SU-DHL-6 (cell line): ENCODE results near the gene CPNE1.

ENCODE experiments used
- EZH2phosphoT487 ChIP-seq: fragments of 200-600 bp; sonication (generic), shearing (Covaris generic); conservative IDR thresholded peaks from 2 replicates; pipeline ENCODE4 v1.6.1; 2018; ENCODE audit warnings: mild to moderate bottlenecking, antibody characterized with exemption, low read length, moderate library complexity, mixed read lengths
- TF ChIP-seq, protein P1 (sequence below): fragments of 200-600 bp; sonication (generic); IDR thresholded peaks from one replicate; pipeline ENCODE4 v1.5.1; 2017; ENCODE audit warnings: antibody characterized with exemption, mild to moderate bottlenecking, low read length, moderate library complexity; ENCODE audit not compliant: insufficient read depth, poor library complexity, severe bottlenecking

- TF ChIP-seq, protein P1, sequence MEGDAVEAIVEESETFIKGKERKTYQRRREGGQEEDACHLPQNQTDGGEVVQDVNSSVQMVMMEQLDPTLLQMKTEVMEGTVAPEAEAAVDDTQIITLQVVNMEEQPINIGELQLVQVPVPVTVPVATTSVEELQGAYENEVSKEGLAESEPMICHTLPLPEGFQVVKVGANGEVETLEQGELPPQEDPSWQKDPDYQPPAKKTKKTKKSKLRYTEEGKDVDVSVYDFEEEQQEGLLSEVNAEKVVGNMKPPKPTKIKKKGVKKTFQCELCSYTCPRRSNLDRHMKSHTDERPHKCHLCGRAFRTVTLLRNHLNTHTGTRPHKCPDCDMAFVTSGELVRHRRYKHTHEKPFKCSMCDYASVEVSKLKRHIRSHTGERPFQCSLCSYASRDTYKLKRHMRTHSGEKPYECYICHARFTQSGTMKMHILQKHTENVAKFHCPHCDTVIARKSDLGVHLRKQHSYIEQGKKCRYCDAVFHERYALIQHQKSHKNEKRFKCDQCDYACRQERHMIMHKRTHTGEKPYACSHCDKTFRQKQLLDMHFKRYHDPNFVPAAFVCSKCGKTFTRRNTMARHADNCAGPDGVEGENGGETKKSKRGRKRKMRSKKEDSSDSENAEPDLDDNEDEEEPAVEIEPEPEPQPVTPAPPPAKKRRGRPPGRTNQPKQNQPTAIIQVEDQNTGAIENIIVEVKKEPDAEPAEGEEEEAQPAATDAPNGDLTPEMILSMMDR, result no peak
- TF ChIP-seq EZH2phosphoT487, result no peak
Measured at GRCh38 chr20:35665949-35666288, 1.2 kb upstream of the CPNE1 start.
